K562 (cell line): Measurements from ENCODE around the gene AAK1. TPM values are rescaled to one million over a fixed set of nuclear protein-coding genes. Genes with fewer than 3 reads are reported as not detected.

Source experiments
- ATAC-seq: fragments of 200-7000 bp; cut with Tn5 transposase; 3 replicates; pipeline ENCODE4 v1.9.1; 2020; ENCODE audit warnings: moderate library complexity
- BruUV-seq: library from RNA; stranded (reverse); fragments of 400-500 nt; replicated peaks from 2 replicates; lab custom pipeline; 2021; lab: Mats Ljungman, UMichigan
- CTCF ChIA-PET: fragments of 300-600 bp; formaldehyde crosslinking; extraction: SDS; loops from one replicate; lab custom pipeline; 2021; ENCODE audit warnings: low intra/inter-chr PET ratio; lab: Yijun Ruan, JAX
- POLR2A ChIA-PET: fragments of 300-600, 350-650 bp; sonication (Branson Sonifier 250); formaldehyde crosslinking; extraction: SDS; loops from one replicate; lab custom pipeline; 2021; ENCODE audit warnings: antibody characterized with exemption, inconsistent platforms; lab: Yijun Ruan, JAX
- DNase-seq, 4 experiments: peaks; one replicate each; pipeline versions ENCODE4 v3.0.0 to v3.0.0-alpha.2; 2011 to 2018; ENCODE audit warnings: low spot score in 3 of 4, mixed read lengths in 3 of 4; ENCODE audit errors: extremely low read depth in 1 of 4
- FAIRE-seq: peaks from 2 replicates; lab custom pipeline; 2011; peaks lifted over from hg19 to GRCh38; lab: Jason Lieb, UNC
- H2AFZ ChIP-seq: 2 replicates; pipeline ENCODE4 v1.6.0; 2011; ENCODE audit warnings: low read depth, low read length, control low read depth, inconsistent platforms
- H3K27ac ChIP-seq: fragments of 200-600 bp; 3 replicates; pipeline ENCODE4 v1.8.0; 2011; ENCODE audit warnings: low read depth, mild to moderate bottlenecking, control low read depth, inconsistent platforms, low read length, moderate library complexity, mixed read lengths; ENCODE audit errors: extremely low read depth
- H3K27me3 ChIP-seq, 2 experiments: fragments of 300-600 bp in 1 of 2; 2 replicates in 1 of 2; 3 replicates in 1 of 2; pipeline versions ENCODE4 v1.6.0 to v1.8.0; 2011; ENCODE audit warnings: inconsistent platforms in 2 of 2, low read length in 2 of 2, mild to moderate bottlenecking in 1 of 2, mixed read lengths in 1 of 2, moderate library complexity in 1 of 2; ENCODE audit not compliant: control insufficient read depth in 2 of 2, insufficient read depth in 2 of 2
- H3K36me3 ChIP-seq: fragments of 300-600 bp; 3 replicates; pipeline ENCODE4 v1.8.0; 2011; ENCODE audit warnings: mild to moderate bottlenecking, low read length, inconsistent platforms; ENCODE audit not compliant: control insufficient read depth, insufficient read depth
- H3K4me1 ChIP-seq, 2 experiments: fragments of 200-600 bp in 1 of 2; replicated peaks in 1 of 2; 2 replicates in 1 of 2; 3 replicates in 1 of 2; pipeline versions ENCODE4 v1.5.1 to v1.8.0; 2011; ENCODE audit warnings: inconsistent platforms in 2 of 2, low read length in 2 of 2, mild to moderate bottlenecking in 1 of 2, mixed read lengths in 1 of 2, moderate library complexity in 1 of 2; ENCODE audit not compliant: control insufficient read depth in 2 of 2, insufficient read depth in 2 of 2
- H3K4me2 ChIP-seq: 2 replicates; pipeline ENCODE4 v1.6.1; 2011; ENCODE audit warnings: low read length, control low read depth, inconsistent platforms, mixed read lengths; ENCODE audit not compliant: insufficient read depth
- H3K4me3 ChIP-seq: fragments of 200-600 bp; sonication (generic), shearing (Covaris generic); 2 replicates; pipeline ENCODE4 v1.5.1; 2016; ENCODE audit warnings: control low read depth, inconsistent platforms
- H3K79me2 ChIP-seq: fragments of 200-600 bp; 3 replicates; pipeline ENCODE4 v1.8.0; 2011; ENCODE audit warnings: low read length, inconsistent platforms; ENCODE audit not compliant: control insufficient read depth, insufficient read depth
- H3K9ac ChIP-seq, 2 experiments: 2 replicates each; pipeline versions ENCODE4 v1.6.0 to v1.6.1; 2011; ENCODE audit warnings: low read depth in 2 of 2, low read length in 2 of 2, control low read depth in 1 of 2, inconsistent platforms in 1 of 2, mild to moderate bottlenecking in 1 of 2, mixed read lengths in 1 of 2; ENCODE audit not compliant: insufficient read depth in 1 of 2
- H3K9me1 ChIP-seq: one replicate; pipeline ENCODE4 v1.6.0; 2011; ENCODE audit warnings: inconsistent platforms, mild to moderate bottlenecking, low read length, moderate library complexity; ENCODE audit not compliant: control insufficient read depth, insufficient read depth
- H3K9me3 ChIP-seq: replicated peaks from 2 replicates; pipeline ENCODE4 v1.5.1; 2011; ENCODE audit warnings: low read depth, low read length, inconsistent platforms; ENCODE audit not compliant: control insufficient read depth, insufficient read depth
- H4K20me1 ChIP-seq: replicated peaks from 2 replicates; pipeline ENCODE4 v1.6.1; 2011; ENCODE audit warnings: low read length, inconsistent platforms, mixed read lengths; ENCODE audit not compliant: control insufficient read depth, insufficient read depth
- BDP1 ChIP-seq: IDR thresholded peaks from 3 replicates; pipeline ENCODE4 v1.6.1; 2011; ENCODE audit not compliant: insufficient read length, insufficient read depth
- FUS ChIP-seq: fragments of 200-400 bp; formaldehyde crosslinking; optimal IDR thresholded peaks from 2 replicates; pipeline ENCODE3; 2017; ENCODE audit warnings: low read depth, low read length
- HMBOX1 ChIP-seq: sonication (generic); IDR thresholded peaks from 2 replicates; pipeline ENCODE4 v1.6.1; 2016
- IRF1 ChIP-seq: sonication (generic); formaldehyde crosslinking; IDR thresholded peaks from 2 replicates; pipeline ENCODE4 v1.8.0; 2022; ENCODE audit warnings: missing genetic modification reagents, mild to moderate bottlenecking, borderline replicate concordance
- JUND ChIP-seq, 2 experiments: IDR thresholded peaks; 2 replicates in 1 of 2; 3 replicates in 1 of 2; pipeline ENCODE4 v1.6.1; 2011; ENCODE audit warnings: borderline replicate concordance in 2 of 2, low read depth in 2 of 2, low read length in 2 of 2, improper control_type of control experiment in 1 of 2, missing biosample characterization in 1 of 2, missing genetic modification characterization in 1 of 2, missing genetic modification reagents in 1 of 2
- SPI1 ChIP-seq: IDR thresholded peaks from 2 replicates; pipeline ENCODE4 v1.6.1; 2011; ENCODE audit warnings: low read depth, low read length, control low read depth, borderline replicate concordance
- TBL1XR1 ChIP-seq, 2 experiments: IDR thresholded peaks; 2 replicates each; pipeline ENCODE4 v1.6.1; 2012; ENCODE audit warnings: improper control_type of control experiment in 2 of 2, low read length in 2 of 2, mild to moderate bottlenecking in 1 of 2
- in situ Hi-C: fragments of 300-500 bp; cut with MboI; formaldehyde crosslinking; loops from 4 replicates; pipeline ENCODE4 v1.15.0; 2018; ENCODE audit warnings: inconsistent platforms, mixed read lengths
- intact Hi-C: fragments of 100-400 bp; cut with micrococcal nuclease; formaldehyde crosslinking; loops from 2 replicates; pipeline ENCODE4 v1.14.2; 2022
- polyA plus RNA-seq, 8 experiments: library from polyadenylated mRNA; depleted of rRNA in 4 of 8; stranded (reverse) in 5 of 8; unstranded in 3 of 8; fragments of >200 nt; fragmentation: Nextera tagmentation in 2 of 8; fragmentation: Illumina TruSeq in 1 of 8; extraction: Ambion mirVana in 2 of 8; extraction: Trizol in 1 of 8; gene quantifications; 2 replicates each; pipeline versions ENCODE4 v1.2.1 to v1.2.3, GENCODE V29; 2011 to 2014; ENCODE audit warnings: inconsistent platforms in 1 of 8, missing spikeins in 1 of 8
- total RNA-seq, 7 experiments: library from RNA; depleted of rRNA in 6 of 7; stranded (reverse); fragments of >200 nt in 6 of 7; fragmentation: Illumina TruSeq in 2 of 7; extraction: Trizol in 2 of 7; gene quantifications; 2 replicates each; pipeline versions ENCODE4 v1.2.1 to v1.2.3, GENCODE V29; 2011 to 2021; ENCODE audit warnings: low replicate concordance in 1 of 7

Gene AAK1
- total and polyA plus RNA-seq, 9 of the 15 experiments (the other 6 are each of a cell fraction or from before 2014, with no cell fraction given), result 0.89 to 17.1 (median 6.0) TPM

DNA sequence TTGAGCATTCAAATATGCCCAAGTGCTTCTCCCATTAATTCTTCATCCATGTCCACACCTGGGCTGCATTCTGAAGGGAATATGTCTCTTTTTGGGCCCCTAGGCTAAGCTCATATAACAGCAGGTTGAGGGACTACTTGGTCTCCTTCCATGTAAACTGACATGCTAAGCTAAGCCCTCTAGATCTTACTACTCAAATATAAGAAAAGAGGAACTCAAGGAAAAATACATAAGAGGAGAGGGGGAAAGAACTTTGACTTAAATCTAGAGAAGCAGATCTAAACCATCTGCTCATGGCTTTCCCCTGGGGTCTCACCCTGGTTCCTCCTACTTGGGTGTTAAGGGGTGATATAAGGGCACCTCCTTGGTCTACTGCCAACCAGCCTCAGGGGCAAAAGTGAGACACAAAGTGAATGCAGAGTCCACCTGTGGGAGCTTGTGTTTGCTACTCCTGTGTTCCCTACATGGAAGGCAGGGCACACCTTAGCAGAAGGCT, 186.5 kb downstream of the AAK1 start:
- no peaks in the 10 kb centered on the region for H3K4me1 ChIP-seq
- FAIRE-seq (no peak), ATAC-seq (no peak), DNase-seq (no peak)
- no peaks in the 10 kb centered on the region for H3K9me1 ChIP-seq
- BruUV-seq, result no TSS peak
- no peaks in the 10 kb centered on the region for H3K9me3 ChIP-seq
- no peak overlapping the region for H3K9ac ChIP-seq
- H3K4me2 ChIP-seq, result no peak overlapping the region
- intact Hi-C loops, result no loop called here
- H2AFZ ChIP-seq, result no peak overlapping the region
- H3K27ac ChIP-seq, result no peak overlapping the region
- TF ChIP-seq HMBOX1, result no peak
- no peak for TF ChIP-seq TBL1XR1 (IDR thresholded peaks at IDR 0.05; ENCODE audit: low read length in 2 of 2)
- no peak for TF ChIP-seq FUS
- no peak for TF ChIP-seq JUND (IDR thresholded peaks at IDR 0.05; ENCODE audit: borderline replicate concordance, low read depth, low read length)
- TF ChIP-seq JUND (tag; IDR thresholded peaks at IDR 0.05; ENCODE audit: borderline replicate concordance, low read depth, low read length), result no peak
- TF ChIP-seq BDP1, result no peak
- TF ChIP-seq SPI1, result peak; percentile 29; the same call in 1 of the 2 replicates
- no peak for TF ChIP-seq IRF1
- ChIA-PET CTCF (no interaction called here), POLR2A (interaction anchor here (0.6 to 1.2 kb wide), 3 partner anchors 20 to 263 kb away, joined by 3 to 4 read pairs (median 3); partner anchors contain the start of gene NFU1)
- H4K20me1 ChIP-seq, result 0 out of 2 replicates have a peak, but pooled peaks cover 2% of the 10 kb centered on the region
- no peaks in the 10 kb centered on the region for H3K79me2 ChIP-seq
- no peaks in the 10 kb centered on the region for H3K36me3 ChIP-seq
- no peak overlapping the region for H3K4me3 ChIP-seq
- in situ Hi-C loops, result no loop called here
- H3K27me3 ChIP-seq, result no peaks in the 10 kb centered on the region
